PC-9 (cell line): ENCODE measurements around the gene TIMM21.

Experiments used
- EZH2 ChIP-seq: fragments of 200-600 bp; sonication (generic); IDR thresholded peaks from 2 replicates; pipeline ENCODE4 v1.8.0; 2017; ENCODE audit warnings: antibody characterized with exemption, low read depth
- TF ChIP-seq, protein P1 (sequence below): fragments of 200-600 bp; sonication (generic); conservative IDR thresholded peaks from 2 replicates; pipeline ENCODE4 v1.6.1; 2017; ENCODE audit warnings: mixed run types, antibody characterized with exemption, mild to moderate bottlenecking, moderate library complexity

- TF ChIP-seq, protein P1, sequence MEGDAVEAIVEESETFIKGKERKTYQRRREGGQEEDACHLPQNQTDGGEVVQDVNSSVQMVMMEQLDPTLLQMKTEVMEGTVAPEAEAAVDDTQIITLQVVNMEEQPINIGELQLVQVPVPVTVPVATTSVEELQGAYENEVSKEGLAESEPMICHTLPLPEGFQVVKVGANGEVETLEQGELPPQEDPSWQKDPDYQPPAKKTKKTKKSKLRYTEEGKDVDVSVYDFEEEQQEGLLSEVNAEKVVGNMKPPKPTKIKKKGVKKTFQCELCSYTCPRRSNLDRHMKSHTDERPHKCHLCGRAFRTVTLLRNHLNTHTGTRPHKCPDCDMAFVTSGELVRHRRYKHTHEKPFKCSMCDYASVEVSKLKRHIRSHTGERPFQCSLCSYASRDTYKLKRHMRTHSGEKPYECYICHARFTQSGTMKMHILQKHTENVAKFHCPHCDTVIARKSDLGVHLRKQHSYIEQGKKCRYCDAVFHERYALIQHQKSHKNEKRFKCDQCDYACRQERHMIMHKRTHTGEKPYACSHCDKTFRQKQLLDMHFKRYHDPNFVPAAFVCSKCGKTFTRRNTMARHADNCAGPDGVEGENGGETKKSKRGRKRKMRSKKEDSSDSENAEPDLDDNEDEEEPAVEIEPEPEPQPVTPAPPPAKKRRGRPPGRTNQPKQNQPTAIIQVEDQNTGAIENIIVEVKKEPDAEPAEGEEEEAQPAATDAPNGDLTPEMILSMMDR, result no peak
- no peak for TF ChIP-seq EZH2
Observed at GRCh38 chr18:74139411-74139810, 8.9 kb upstream of the TIMM21 start.
